GM18526 (cell line): Measurements from ENCODE around the gene DENND4B.

Source experiments
- POLR2A ChIP-seq: IDR thresholded peaks from 3 replicates; pipeline ENCODE4 v1.6.1; 2011; ENCODE audit not compliant: insufficient read length; ENCODE audit errors: extremely low read depth

DENND4B gene

DNA sequence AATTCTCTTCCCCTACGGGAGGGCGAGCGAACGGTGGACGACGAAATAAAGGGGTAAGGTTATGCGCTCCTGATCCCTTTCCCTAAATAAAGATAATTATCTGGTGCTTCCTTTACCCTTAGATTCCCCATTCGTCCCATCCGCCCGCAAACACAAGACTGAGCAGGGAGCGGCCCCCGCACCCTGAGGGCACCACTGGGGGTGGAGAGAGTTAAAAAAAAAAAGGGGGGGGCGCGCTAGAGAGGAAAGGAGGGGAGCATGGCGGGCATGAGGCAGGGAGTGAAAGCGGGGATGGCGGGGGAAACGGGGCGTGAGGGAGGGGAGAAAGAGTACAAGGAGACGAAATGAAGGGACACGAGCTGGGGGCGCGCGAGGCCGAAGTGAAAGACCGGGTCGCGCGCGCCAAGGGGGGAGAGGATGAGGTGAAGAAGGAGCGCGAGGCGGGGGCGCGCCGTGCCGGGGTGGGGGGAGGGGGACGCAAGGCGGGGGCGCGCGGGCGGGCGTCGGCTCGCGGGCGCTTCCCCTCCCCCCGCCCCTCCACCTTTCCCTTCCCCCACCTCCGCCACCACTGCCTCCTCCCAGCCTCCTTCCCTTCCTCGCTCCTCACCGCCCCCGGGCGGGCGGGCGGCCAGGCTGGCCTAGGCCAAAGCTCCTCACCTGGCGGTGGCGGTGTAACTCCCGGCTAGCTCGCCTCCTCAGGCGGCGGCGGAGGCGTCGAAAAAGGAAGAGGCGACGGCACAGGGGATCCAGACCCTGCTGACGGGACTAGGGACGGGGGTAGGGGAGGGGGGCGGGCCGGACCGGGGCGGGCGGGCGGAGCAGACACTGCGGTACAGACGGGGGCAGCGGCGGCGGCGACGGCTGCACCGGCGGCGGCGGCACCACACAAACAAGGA is 24.2 kb downstream of the DENND4B start:
- peak; percentile 27 for TF ChIP-seq POLR2A

- TF ChIP-seq POLR2A, result no peak
Measured at GRCh38 chr1:153921803-153922075, 24.8 kb downstream of the DENND4B start.

DNA sequence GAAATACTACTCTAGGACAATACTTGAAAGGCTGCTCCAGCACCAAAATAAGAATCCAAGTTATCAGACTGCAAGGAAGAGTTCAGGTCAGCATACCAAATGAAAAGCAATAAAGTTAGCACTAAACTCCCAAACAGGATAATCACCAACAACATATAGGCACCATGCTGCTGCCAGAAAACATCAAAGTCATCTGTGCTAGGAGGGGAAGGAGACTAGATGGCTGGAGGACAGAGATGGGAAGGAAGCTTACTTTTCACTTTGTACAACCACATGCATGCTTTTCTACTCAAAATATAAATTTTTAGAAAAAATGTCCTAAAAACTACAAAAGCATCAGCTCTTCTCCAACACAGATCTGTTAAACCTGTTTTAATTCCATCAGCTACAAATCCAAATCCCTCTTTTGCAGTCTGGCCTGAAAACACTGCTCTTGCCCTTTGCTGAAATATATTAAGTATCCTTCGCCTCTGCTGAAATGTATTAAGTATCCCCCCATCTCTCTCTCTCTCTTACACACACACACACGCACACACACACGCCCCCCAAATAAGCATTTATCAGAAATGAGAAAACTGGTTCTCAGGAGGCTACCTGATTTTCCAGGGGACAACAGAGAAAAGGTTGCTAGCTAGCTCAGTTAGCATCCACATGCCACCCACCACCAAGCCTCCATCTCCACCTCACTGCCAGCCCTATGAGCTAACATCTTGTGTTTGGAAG is 25.3 kb downstream of the DENND4B start:
- no peak for TF ChIP-seq POLR2A

GRCh38 chr1:153919876-153920852 is 26.4 kb downstream of the DENND4B start:
- TF ChIP-seq POLR2A, result no peak

GRCh38 chr1:153916297-153916696 is 30.2 kb downstream of the DENND4B start:
- TF ChIP-seq POLR2A, result no peak

- no peak for TF ChIP-seq POLR2A
Measured at GRCh38 chr1:153912349-153912748, 34.2 kb downstream of the DENND4B start.

DNA sequence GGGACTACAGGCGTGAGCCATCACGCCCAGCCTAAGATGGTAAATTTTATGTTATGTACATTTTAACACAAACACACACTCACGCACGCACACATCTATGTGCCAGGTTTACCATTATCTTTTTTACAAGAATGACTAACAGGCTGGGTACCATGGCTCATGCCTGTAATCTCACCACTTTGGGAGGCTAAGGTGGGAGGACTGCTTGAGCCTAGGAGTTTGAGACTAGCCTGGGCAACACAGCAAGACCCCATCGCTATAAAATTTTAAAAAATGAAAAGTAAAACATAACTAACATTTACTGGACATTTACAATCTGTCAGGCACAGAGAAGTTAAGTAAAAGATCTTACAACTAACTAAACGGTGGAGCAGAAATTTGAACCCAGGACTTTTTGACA is 38.4 kb downstream of the DENND4B start:
- no peak for TF ChIP-seq POLR2A

GRCh38 chr1:153907134-153907533 is 39.4 kb downstream of the DENND4B start:
- no peak for TF ChIP-seq POLR2A

DNA sequence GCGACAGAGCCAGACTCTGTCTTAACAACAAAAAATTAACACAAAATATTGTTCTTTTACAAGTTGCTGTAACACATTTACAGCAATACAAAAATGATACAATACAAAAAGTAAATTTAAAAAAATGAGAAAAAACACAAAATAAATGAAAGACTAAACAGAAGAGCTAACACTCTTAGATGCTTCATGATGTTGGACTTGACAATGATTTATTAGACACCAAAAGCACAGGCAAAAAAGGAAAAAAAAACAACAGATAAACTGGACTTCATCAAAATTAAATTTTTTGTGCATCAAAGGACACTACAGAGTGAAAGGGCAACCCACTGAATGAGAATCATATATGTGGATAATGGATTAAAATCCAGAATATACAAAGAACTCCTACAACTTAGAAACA is 40.1 kb downstream of the DENND4B start:
- no peak for TF ChIP-seq POLR2A

DNA sequence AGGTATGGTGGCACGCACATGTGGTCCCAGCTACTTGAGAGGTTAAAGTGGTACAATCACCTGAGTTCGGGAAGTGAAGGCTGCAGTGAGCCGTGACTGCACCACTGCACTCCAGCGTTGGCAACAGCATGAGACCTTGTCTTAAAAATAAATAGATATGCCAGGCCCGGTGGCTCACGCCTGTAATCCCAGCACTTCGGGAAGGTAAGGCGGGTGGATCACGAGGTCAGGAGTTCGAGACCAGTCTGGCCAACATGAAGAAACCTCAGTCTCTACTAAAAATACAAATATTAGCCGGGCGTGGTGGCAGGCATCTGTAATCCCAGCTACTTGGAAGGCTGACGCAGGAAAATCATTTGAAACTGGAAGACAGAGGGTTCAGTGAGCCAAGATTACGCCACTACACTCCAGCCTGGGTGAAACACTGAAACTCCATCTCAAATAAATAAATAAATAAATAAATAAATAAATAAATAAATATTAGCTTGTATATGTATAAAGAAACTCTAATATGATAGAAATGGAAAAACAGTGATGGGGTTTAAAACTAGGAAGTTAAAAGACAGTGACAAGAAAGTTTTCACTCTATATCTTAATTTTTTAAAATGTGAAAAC is 42.6 kb downstream of the DENND4B start:
- TF ChIP-seq POLR2A, result no peak

DNA sequence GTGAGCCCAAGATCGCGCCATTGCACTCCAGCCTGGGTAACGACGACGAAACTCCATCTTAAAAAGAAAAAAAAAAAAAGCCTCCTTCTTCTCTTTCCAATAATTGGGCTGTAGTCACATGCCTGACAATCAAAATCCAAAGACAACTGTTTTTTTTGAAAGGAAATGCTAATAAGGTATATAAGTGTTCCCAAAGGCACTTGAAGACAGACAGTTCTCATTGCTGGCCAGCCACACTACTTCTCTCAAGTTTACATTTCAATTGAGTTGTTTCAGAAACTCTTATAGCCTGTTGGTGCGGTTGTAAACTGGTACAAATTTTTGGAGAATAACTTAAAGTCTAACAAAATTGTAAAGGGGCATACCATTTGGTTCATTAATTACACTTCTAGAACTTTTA is 47.0 kb downstream of the DENND4B start:
- no peak for TF ChIP-seq POLR2A

DNA sequence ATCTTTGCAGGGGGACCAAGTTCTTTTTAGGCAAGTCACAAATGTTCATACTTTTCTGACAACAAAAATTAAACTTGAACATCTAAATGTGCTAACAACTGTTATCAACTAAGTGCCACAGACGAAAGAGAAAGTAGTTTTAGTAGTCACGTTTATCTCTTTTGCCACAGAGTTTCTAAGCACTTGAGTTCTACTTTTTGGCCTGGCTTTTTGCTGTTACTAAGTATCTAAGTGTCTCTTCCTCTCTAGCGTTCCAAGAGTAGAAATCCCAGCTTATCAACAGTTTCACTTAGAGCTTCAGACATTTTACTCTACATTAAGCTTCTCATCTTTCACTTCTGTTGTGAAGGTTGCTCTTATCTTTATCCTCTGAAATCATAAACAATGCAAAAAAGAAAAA is 58.0 kb downstream of the DENND4B start:
- TF ChIP-seq POLR2A, result no peak

GRCh38 chr1:153886127-153886526 is 60.4 kb downstream of the DENND4B start:
- TF ChIP-seq POLR2A, result no peak

DNA sequence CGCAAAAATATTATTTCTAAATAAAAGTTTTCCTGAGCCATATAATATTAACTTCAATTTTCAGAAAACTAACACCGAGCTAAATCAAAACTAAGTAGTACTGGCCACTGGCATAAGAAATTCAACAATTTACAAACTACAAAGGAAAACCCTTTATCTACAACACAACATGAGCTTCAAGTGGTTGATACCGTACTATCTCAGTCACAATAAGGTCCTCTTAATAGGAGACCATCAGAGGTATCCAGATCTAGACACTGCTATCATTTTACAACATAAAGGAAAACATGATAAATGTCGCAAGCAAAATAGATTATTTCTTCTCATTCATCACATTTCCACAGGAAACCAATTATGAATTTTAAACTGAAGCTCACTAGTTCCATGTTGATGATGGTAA is 63.3 kb downstream of the DENND4B start:
- no peak for TF ChIP-seq POLR2A

DNA sequence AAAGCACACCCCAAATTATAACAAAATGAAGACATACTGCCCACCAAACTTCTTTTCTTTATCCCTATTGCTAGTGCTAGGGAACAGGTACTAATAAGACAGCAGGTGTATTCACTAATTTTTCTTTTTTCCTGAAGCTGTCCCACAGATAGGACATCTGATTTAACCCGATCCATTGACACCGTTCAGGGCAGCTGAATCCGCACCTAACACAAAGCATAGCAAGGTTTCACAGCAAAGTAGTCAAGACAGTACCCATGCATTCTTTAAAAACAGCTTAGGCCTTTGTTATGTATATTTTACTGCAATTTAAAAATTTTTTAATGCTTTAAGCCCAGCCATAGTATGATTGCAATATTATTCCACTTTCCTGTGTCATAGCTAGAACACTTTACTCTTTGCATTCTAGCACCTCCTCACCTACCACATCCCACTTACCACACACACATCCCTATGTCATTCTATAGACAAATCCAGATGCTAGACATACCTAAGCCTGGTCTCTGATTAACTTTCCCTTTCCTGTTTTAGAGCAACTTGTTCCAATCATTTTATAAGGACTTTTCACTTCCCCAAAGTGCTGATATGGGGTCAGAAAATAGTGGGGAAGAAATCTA is 64.1 kb downstream of the DENND4B start:
- TF ChIP-seq POLR2A, result no peak

GRCh38 chr1:153881751-153882150 is 64.8 kb downstream of the DENND4B start:
- TF ChIP-seq POLR2A, result no peak
